Astrocyte (in vitro differentiated cells and primary cell): ENCODE measurements around the gene ANO2.

Experiments used
- EZH2 ChIP-seq: IDR thresholded peaks from 2 replicates; pipeline ENCODE4 v1.6.1; 2012; ENCODE audit warnings: mild to moderate bottlenecking, low read length, inconsistent platforms; ENCODE audit not compliant: insufficient read depth
- TF ChIP-seq, protein P1 (sequence below): IDR thresholded peaks from 2 replicates; pipeline ENCODE4 v1.5.1; 2011; ENCODE audit warnings: low read depth, mild to moderate bottlenecking, inconsistent platforms, low read length, moderate library complexity; ENCODE audit not compliant: insufficient read depth

DNA sequence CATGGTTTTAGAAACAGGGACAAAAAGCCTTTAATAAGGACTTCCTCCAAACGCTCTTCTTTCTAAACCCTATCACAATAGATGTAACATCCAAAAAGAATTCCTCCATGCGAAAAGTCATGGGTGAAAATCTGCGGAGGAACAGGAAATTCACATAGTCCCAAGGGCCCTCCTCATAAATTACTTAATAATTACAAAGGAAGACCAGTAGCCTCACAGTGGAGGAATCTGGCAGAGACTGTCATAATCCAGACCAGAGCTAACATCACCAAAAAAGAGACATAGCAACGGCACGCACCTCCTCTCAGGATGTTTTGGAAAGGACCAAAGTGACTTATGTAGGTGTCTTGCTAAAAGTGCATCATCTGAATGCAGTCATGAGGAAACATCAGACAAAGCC is 165.7 kb downstream of the ANO2 start:
- TF ChIP-seq, protein P1, sequence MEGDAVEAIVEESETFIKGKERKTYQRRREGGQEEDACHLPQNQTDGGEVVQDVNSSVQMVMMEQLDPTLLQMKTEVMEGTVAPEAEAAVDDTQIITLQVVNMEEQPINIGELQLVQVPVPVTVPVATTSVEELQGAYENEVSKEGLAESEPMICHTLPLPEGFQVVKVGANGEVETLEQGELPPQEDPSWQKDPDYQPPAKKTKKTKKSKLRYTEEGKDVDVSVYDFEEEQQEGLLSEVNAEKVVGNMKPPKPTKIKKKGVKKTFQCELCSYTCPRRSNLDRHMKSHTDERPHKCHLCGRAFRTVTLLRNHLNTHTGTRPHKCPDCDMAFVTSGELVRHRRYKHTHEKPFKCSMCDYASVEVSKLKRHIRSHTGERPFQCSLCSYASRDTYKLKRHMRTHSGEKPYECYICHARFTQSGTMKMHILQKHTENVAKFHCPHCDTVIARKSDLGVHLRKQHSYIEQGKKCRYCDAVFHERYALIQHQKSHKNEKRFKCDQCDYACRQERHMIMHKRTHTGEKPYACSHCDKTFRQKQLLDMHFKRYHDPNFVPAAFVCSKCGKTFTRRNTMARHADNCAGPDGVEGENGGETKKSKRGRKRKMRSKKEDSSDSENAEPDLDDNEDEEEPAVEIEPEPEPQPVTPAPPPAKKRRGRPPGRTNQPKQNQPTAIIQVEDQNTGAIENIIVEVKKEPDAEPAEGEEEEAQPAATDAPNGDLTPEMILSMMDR, result no peak
- TF ChIP-seq EZH2, result no peak
